Iris pigment epithelial cell (primary cell): ENCODE results near the gene SLC16A8.
"Not testable (repeated sequence)": the region's sequence is repeated elsewhere in the genome, so short reads cannot be mapped to it uniquely, and the experiment has no call there.

Experiments
- DNase-seq: peaks from one replicate; pipeline ENCODE4 v3.0.0-alpha.2; 2011; ENCODE audit warnings: low read depth

Gene SLC16A8

DNA sequence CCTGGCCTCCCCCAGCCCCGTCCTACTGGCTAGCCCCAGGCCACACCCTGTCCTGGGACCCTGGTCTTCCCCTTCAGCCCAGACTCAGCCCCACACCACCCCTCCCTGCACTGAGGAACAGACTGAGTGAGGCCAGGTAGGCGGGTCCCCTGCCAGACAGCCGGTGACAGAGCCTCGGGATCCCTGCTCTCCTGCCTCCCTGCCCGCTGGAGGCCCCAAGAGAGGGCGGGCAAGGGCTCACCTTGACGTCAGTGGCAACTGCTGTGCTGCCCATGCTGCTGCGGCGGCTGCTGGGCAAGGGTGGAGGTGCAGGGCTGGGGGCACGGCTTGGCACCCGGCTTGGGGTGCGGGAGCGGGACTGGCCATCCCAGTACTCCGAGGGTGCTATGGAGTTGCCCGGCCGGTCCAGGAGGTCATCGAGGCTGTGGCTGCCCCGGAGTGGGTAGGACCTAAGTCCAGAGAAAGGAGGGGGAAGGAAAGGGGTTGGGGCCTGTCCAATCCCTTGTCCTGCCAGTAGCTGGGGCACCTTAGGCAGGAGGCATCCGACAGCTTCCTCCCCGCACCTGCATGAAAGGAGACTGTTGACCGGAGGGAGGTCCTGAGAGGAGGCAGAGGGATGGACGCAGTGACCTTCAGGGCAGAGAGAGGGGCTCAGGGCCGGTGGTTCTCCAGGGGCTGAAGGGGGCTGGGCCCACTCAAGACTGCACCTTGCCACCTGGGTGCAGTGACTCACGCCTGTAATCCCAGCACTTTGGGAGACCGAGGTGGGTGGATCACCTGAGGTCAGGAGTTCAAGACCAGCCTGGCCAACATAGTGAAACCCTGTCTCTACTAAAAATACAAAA, 2.2 kb upstream of the SLC16A8 start:
- DNase-seq, result no peak

DNA sequence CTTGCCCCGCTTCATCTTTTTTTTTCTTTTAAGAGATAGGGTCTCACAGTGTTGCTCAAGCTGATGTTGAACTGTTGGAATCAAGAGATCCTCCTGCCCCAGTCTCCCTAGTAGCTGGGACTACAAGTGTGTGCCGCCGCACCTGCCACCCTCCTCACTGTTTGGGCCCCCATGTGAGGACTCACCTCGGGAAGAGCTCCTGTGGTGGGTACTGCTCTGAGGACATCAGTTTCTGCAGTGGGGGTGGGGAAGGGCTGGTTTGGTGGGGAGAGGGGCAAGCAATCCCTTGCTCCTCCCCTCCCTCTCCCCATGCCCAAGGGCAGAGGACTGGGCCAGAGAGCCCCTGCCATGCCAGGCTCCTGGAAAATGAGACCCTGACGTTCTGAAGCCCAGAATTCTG, 1.5 kb upstream of the SLC16A8 start:
- DNase-seq, result no peak

DNA sequence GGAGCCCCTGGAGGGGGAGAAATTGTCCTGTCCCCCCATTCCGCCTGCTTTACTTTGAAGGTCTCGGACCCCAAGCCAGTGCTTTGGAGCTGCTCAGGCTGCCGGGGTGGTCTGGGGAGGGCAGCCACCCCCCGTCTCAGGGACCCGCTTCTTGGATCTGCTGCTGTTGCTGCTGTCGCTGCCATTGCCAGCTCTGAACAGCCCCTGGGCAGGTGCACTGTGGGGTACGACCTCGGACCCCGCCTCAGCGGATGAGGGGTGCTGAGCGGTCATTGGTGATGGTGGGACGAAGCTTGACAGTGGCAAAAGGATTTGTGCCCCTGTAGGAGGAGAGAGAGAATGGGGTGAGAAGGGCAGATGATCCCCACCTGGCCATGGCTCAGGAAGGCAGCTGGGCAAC, 1.1 kb upstream of the SLC16A8 start:
- DNase-seq, result no peak

DNA sequence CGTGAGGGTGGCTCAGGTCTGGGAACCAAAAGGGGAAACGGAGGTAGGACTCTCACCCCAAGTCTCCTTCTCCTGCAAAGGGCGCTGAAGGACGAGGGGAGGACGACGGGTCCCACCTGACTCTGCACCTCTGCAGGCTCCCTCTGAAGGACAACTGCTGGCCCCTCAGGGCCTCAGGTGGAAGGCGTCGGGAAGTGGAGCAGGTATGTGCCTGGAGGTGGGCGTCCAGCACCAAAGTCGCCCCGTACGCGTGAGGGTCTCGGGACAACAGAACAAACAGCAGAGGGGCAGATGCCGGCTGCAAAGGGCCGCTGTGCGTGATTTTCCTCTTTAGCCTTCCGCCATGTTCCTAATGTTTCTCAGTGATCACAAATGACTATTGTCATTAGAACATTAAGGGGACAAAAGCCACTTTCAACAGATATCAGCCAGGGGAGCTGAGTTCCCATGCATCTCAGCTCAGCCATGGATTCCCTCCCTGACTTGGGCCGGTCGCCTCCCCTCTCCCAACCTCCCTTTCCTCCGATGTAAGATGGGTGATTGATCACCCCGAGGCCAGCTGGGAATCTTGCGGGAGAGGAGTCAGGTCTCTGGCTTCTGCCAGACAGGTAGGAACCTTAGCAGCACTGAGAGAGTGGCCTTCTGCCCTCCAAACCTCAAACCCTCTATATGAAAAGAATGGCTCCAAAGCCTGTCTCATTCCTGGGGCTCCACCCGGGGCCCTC, 836 bp downstream of the SLC16A8 start:
- no peak for DNase-seq

DNA sequence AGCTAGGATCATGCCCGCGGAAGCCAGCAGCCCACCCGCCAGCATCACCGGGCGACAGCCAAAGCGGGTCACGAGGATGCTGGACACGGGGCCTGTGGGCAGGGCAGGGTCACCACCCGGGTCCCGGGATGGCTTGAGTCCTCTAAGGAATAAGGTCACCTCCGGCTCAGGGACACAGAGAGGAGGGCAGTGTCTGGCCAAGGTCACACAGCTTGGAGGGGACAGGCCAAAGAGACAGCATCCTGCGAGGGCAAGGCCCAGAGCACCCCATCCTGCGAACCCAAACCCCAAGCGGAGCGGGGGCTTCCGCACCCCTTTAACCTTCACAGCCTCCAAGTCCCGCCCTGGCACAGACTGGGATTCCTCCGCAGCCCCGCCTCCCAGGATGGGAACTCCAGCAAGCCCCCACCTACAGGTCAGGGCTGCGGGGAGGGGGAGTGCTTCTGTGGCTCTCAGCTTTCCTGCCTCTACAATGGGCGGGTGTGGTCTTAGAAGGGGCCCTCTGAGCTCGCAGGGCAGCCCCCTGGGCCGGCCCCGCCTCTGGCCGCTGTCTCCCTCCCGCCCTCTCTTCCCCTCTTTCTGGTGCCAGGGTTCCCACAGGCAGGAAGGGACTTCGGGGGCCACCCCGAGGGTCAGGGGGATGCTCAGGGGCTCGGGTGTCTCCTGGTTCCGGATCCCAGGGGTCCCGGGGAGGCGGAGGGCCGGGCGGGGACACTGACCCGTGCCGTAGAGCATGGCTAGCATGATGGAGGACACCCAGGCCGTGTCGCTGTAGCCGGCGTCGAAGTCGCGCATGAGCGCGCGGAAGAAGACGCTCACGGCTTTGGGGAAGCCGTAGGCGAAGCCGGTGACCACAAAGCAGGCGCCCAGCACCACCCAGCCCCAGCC, 1.8 kb downstream of the SLC16A8 start:
- no peak for DNase-seq

DNA sequence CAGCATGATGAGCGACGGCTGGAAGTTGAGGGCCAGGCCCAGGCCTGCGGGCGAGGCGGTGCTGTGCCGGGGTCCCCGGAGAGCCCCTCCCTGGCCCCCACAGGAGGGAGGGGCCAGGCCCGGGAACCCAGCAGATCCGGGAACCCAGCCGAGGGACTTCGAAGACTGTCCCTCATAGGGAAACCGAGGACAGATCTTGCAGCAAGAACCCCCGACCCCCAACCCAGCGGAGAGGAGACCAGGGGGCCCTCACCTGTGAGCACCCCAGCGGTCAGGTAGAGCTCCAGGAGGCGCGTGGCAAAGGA, 2.4 kb downstream of the SLC16A8 start:
- no peak for DNase-seq

DNA sequence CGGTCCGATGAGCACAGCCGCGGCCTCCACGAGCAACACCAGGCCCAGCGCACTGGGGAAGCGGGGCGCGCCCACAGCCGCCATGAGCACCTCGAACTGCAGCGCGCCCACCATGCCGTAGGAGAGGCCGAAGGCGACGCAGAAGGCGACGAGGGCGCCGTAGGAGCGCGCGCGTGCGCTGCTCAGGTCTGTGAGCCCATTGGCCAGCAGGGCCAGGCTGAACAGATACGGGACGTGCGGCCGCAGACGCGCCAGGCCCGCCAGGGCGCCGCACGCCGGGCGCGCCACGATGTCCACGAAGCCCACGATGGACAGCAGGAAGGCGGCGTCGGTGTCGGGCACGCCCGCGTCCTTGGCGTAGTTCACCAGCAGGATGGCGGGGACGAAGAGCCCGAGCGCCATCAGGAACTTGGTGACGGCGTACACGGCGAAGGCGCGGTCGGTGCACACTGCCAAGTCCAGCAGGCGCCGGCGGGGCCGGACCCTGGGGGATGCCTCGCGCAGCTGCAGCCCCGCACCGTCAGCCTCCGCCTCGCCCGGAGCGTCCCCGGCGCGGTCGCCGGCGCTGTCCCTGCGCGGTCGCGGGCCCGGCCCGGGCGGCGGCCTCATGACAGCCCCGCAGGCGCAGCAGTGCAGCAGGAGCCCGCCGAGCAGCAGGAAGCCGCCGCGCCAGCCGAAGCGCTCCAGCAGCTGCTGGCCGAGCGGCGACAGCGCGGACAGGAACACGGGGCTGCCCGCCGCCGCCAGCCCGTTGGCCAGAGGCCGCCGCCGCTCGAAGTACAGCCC, 2.9 kb downstream of the SLC16A8 start:
- peak; percentile 39 for DNase-seq

DNA sequence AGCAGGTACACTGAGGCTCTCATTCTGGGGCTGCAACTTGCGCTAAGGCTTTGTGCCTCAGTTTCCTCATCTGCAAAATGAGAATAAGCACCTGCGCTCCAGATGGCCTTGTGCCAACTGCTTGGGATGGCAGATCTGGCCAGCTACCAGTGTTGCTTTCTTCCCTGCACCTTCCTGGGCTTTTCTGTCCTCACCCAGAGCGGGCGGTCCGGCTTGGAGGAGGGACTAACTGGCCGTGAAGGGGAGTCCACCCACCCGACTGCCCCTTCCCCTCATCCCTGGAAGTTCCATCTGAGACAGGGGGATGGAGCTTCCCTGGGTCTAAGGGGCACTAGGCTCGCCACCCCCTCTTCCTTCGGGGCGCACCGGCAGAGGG, 3.5 kb downstream of the SLC16A8 start:
- DNase-seq, result no peak

DNA sequence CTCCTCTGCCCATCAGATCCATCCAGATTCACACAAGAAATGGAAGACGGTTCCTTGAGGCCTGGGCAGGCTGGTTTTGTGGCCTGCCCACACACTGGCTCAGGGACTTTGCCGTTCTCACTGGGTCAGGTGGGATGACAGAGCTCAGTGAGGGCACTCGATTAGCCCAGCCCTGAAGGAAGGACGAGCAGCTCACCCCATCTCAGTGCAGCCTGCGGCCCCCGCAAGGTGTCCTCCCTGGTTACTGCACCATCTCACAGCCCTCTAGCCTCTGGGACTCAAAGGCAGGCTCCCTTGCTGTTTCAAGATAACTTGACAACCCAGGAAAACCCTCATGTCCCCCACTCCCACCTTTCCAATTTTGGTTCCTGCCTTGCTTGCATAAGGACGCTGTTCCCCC, 4.2 kb downstream of the SLC16A8 start:
- no peak for DNase-seq

DNA sequence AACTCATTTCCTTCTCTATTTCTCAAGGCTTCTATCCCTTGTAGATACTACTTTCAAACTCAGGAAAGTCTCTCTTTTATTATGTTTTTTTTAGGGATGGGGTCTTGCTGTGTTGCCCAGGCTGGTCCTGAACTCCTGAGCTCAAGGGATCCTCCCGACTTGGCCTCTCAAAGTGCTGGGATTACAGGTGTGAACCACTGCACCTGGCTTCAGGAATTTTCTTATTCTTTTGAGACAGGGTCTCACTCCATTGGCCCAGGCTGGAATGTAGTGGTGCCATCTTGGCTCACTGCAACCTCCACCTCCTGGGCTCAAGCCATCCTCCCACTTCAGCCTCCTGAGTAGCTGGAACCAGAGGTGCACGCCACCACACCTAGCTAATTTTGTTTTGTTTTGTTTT, 4.8 kb downstream of the SLC16A8 start:
- not testable (repeated sequence) for DNase-seq

DNA sequence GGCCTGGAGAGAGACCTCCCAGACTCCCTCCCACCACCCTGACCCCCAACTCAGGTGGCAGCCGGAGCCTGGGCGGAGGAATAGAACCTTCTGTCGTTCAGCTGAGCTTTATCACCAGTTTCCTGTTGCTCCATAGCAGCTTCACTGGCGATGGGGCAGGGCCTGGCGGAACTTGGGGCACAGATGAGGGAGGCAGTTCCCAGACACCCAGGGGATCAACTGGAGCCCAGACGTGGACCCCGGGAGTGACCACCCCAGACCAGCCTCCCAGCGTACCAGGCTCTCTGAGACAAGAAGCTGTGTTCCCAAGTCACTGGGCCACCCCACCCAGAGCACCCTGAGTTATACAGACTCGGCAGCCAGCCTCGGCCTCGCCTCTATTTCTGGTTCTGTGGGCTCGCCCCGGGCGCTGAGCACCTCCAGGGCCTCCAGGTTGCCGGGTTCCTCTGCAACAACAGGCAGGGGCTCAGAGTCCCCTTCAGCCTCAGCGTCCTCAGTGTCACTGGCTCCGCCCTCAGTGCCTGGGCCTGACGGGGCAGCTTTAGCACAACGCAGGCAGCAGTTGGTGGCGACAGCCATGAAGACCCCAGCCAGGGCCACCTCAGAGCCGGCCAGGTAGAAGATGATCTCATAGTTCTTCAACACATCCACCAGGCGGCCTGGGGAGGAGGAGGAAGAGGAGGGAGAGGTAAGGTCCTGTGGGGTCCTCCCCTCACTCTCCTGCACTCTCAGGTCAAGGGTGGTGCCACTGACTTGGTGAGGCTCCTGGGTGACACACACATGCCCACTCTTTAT, 5.7 kb downstream of the SLC16A8 start:
- DNase-seq, result no peak

DNA sequence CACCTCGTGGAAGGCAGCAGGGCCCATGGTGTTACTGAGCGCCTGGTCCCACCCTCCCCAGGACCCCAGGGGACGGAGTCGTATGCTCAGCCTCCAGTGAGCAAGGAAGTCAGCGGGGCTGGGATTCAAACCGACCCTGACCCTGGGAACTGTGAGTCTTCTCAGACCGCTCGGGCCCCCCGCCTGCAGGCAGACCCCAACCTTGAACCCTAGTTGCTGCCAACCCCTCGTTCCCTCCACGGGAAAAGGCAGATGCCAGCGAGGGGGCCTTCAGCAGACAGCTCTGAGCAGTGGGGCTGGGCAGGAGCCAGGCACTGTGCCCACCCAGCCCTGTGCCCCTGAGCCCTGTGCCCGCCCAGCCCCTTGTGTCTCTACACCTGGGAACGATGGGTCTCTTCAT, 6.4 kb downstream of the SLC16A8 start:
- DNase-seq, result no peak

DNA sequence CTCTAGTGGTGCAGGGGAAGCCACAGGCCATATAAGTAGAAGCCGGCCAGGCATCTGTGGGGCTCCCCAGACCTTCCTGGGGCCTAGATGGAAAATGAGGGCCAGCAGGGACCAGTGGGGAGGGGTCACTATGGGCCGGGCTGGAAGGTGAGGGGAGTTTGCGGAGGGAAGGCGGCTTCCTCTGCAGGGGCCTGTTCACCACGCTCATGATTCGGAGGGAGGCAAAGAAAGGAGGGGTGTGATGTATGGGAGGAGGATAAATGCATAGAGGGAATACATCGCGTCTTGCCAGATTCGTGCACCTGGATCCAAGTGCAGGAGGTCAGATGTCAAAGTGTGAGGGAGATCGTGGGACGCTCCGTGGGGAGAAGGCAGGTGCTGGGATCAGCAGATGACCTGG, 6.9 kb downstream of the SLC16A8 start:
- DNase-seq, result no peak

DNA sequence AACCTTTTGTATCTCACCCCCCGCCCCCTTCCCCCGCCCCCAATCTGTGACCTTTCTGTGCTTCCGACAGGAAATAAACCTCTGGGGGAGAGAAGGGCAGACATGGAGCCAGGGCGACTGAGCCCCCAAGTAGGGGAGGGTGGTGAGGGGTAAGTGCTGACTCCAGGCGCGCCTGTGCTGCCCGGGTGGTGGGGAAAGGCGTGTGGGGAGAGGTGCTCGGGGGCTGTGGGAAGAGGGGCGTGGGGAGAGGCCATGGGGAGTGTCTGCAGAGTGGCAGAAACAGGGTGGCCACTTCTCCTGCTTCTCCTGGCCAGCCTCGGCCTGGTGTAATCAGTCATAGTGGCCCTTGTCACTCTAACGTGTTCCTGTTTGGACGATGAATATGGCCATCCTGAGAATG, 8.0 kb downstream of the SLC16A8 start:
- DNase-seq, result no peak

DNA sequence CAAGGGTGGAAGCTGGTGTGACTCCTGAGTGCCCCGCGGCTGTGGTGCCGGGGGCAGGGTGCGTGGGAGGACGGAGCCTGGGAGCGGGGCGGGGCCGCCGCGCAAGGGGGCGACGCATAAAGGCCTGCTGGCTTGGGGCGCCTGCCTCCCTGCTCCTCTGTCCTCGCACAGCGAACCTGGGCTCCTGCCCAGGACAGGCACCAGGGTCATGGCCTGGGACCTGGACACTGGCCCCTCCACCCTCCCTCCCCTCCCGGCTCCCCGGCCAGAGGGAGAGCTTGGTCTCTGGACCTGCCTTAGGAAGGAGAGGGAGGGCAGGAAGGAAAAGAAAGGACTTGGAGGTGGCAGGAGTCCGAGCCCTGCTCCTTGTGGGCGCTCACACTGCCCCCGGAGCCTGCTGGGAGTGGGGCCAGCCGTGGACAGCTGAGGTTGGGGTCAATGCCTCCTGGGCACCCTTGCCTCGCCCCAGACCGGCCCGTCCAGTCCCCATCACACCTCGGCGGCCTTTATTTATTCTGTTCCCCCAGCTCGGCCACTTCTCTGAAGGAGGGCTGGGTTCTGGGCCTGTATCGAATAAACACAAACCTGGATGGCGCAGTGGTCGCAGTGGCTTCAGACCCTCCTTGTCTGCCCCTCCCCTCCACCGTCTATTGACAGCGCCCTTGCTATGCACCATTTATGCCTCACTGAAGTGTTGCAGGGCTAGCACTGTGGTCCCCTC, 8.7 kb downstream of the SLC16A8 start:
- no peak for DNase-seq

DNA sequence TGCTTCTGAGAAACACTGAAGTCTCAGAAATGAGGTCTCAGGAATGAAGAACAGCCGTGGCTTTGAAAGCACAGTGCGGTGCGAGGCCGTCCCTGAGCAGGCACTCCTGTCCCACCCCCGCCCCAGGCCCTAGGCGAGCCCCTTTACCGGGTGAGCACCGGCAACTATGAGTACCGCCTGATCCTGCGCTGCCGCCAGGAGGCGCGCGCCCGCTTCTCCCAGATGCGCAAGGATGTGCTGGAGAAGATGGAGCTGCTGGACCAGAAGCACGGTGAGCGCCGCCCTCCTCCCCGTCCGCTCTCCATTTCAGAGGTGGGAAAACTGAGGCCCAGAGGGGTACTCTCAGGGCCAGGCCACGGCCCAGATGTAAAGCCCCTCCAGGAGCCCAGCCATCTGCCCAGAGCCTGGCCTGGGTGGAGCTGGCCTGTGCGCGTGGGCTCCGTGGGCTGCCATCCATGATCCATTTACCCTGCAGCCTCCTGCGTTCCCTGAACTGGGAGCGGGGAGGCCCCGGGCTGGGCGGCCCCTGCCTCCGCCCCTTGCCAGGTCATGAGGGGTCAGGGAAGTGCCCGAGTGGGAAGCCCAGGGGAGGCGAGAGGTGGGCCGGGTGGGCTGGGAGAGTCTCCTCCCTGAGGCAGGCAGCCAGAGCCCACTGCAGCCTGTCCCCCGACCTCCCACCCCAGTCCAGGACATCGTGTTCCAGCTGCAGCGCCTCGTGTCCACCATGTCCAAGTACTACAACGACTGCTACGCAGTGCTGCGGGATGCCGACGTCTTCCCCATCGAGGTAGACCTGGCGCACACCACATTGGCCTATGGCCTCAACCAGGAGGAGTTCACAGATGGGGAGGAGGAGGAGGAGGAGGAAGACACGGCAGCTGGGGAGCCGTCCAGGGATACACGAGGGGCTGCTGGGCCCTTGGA, 9.5 kb downstream of the SLC16A8 start:
- DNase-seq, result peak; percentile 28

DNA sequence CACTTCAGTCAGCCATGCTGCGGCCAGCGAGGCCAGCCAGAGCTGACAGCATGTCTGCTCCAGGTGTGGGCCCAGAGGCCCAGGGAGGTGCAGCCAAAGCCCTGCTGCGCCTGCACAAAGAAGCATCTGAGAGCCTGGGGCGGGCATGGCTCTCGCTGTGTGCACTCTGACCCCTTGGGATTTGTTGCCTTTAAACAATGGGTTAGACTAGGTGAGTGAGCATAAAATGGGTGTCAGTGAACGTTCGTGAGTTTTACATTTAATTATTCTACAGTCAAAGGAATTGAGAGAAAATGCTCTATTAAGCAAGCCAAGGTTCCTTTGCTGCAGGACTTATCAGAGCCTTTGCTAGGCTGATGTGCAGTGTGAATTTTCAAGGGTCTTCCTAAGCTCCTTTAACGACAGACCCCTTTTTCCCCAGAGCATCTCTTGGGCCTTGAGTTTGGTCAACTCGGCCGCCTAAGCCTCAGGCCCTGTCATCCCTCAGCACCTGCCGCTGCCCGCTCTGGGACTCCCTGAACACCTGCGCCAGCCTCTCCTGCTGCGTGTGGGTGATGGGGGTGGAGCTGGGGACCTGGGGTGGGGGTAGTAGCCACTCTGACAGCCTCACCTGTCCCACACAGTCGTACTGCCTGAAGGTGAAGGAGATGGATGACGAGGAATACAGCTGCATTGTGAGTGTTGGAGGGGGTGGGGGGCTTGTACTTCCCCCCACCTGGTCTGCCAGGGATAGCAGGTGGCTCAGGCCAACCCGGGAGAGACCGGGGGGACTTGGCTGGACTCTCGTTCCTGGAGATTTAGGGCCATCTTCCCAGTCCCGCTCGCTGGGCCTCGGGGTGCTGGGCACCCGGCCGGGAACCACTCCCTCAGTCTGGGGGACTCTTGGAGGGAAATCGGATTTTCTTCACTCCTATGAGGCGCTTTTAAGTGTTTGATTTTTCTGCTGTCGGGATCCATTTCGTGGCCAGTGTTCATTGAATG, 10.5 kb downstream of the SLC16A8 start:
- DNase-seq, result no peak
